HEK293T (cell line): Measurements from ENCODE around the gene SLC25A13.

Source experiments
- BHLHE40 ChIP-seq: fragments of 450-650 bp; IDR thresholded peaks from 2 replicates; pipeline ENCODE4 v1.6.1; 2016; ENCODE audit warnings: mild to moderate bottlenecking, moderate library complexity, borderline replicate concordance
- FOXK2 ChIP-seq: fragments of 450-650 bp; IDR thresholded peaks from 2 replicates; pipeline ENCODE4 v1.6.1; 2016; ENCODE audit warnings: mild to moderate bottlenecking

DNA sequence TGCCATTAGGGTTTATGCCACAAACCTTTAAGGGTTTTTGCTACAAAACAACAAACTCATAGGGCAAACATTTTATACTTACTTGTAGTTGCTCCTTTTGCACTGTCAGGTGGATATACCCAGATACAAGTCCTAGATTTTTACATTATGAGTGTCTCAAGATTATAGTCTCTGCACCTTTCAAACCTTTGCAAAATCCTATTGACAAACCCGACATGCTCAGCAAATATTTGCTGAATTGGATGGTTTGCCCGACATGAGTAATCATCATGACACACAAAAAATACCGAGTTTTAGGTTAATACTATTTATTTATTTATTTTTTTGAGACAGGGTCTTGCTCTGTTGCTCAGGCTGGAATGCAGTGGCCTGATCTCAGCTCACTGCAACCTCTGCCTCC lies 117.3 kb downstream of the SLC25A13 start:
- TF ChIP-seq BHLHE40: no peak
- TF ChIP-seq FOXK2: no peak
